Stimulated activated CD4-positive, alpha-beta T cell treated with anti-CD3 and anti-CD28 coated beads, TNF-alpha, amount 100 ng/mL, for 4 hours (primary cell): ENCODE data around the gene PDLIM5.

ENCODE experiments used
- DNase-seq, 3 experiments: peaks; one replicate each; pipeline ENCODE4 v3.0.0-alpha.2; 2020; ENCODE audit warnings: low read depth in 3 of 3

The PDLIM5 gene

GRCh38 chr4:94701631-94702300 is 250.0 kb downstream of the PDLIM5 start:
- no peak for DNase-seq

GRCh38 chr4:94711635-94712034 is 259.9 kb downstream of the PDLIM5 start:
- no peak for DNase-seq

- DNase-seq, result no peak
These were observed 262.8 kb downstream of the PDLIM5 start for GRCh38 chr4:94714365-94715160.

GRCh38 chr4:94715726-94716125 is 264.0 kb downstream of the PDLIM5 start:
- no peak for DNase-seq
